Liver (tissue), 3 donors: ENCODE data around the gene KHSRP.

Source experiments
- CTCF ChIP-seq: fragments of 150-350 bp; IDR thresholded peaks from 2 replicates; pipeline ENCODE4 v1.5.1; 2017; ENCODE audit warnings: improper control_type of control experiment, low read depth, low read length; ENCODE audit not compliant: missing input control
- GABPA ChIP-seq, 2 donors: IDR thresholded peaks in 1 of 2; conservative IDR thresholded peaks in 1 of 2; 2 replicates each; pipeline ENCODE4 v1.6.1; 2016; ENCODE audit warnings: antibody characterized with exemption in 2 of 2, mild to moderate bottlenecking in 1 of 2, moderate library complexity in 1 of 2
- HNF4A ChIP-seq, 2 donors: conservative IDR thresholded peaks; 2 replicates each; pipeline ENCODE4 v1.6.1; 2016; ENCODE audit warnings: antibody characterized with exemption in 2 of 2, mild to moderate bottlenecking in 2 of 2
- REST ChIP-seq: IDR thresholded peaks from 2 replicates; pipeline ENCODE4 v1.6.1; 2016; ENCODE audit warnings: antibody characterized with exemption, mild to moderate bottlenecking
- YY1 ChIP-seq: IDR thresholded peaks from 2 replicates; pipeline ENCODE4 v1.6.1; 2016; ENCODE audit warnings: antibody characterized with exemption, mild to moderate bottlenecking
- donor health status: healthy.
- donor health status: healthy.

DNA sequence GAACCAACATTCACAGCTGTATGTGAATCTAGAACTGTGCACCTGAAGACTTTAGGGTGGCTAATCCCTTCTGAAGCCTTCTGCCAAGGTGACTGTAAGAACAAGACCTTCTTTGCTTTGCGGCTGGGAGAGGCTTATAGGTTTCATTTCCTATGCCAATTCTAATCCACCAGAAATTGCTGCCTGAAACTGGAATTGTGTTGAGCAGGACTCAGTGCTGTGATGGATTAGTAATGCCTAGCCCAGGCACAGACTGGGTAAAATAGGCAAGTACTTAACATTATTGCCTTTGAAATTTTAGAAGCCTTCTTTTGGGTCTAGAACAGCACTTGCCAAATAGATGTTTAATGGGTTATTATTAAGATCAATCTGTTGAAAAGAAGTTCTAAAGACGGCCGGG lies 23.4 kb upstream of the KHSRP start:
- no peak for TF ChIP-seq CTCF
- TF ChIP-seq GABPA (IDR thresholded peaks at IDR 0.05 in 1 of 2, conservative IDR thresholded peaks at IDR 0.05 in 1 of 2): no peak
- no peak for TF ChIP-seq YY1
- no peak for TF ChIP-seq REST
- no peak for TF ChIP-seq HNF4A (conservative IDR thresholded peaks at IDR 0.05)
